GM12878 (cell line): ENCODE measurements around the gene SRPK2. TPM values are rescaled to one million over a fixed set of nuclear protein-coding genes. Genes with fewer than 3 reads are reported as not detected.

Experiments
- BHLHE40 ChIP-seq, 2 experiments: fragments of 450-650 bp in 1 of 2; IDR thresholded peaks; 2 replicates each; pipeline ENCODE4 v1.6.1; 2011 to 2017; ENCODE audit warnings: low read depth in 2 of 2, borderline replicate concordance in 1 of 2, improper control_type of control experiment in 1 of 2, low read length in 1 of 2, mild to moderate bottlenecking in 1 of 2
- DPF2 ChIP-seq: fragments of 450-650 bp; IDR thresholded peaks from 2 replicates; pipeline ENCODE4 v1.6.1; 2017; ENCODE audit warnings: mild to moderate bottlenecking
- GATAD2B ChIP-seq: fragments of 450-650 bp; conservative IDR thresholded peaks from 2 replicates; pipeline ENCODE4 v1.6.1; 2017; ENCODE audit warnings: low read depth, mild to moderate bottlenecking, moderate library complexity
- JUND ChIP-seq: IDR thresholded peaks from 2 replicates; pipeline ENCODE4 v1.6.1; 2012; ENCODE audit warnings: low read depth, mild to moderate bottlenecking, low read length, improper control_type of control experiment, moderate library complexity
- NFXL1 ChIP-seq: fragments of 450-650 bp; IDR thresholded peaks from 2 replicates; pipeline ENCODE4 v1.6.1; 2017; ENCODE audit warnings: antibody characterized with exemption, mild to moderate bottlenecking, borderline replicate concordance
- NRF1 ChIP-seq: conservative IDR thresholded peaks from 2 replicates; pipeline ENCODE4 v1.6.1; 2011; ENCODE audit warnings: mild to moderate bottlenecking, low read depth, low read length, improper control_type of control experiment
- POLR2A ChIP-seq: IDR thresholded peaks from 2 replicates; pipeline ENCODE4 v1.6.1; 2011; ENCODE audit warnings: low read depth, mild to moderate bottlenecking, low read length
- POLR2AphosphoS5 ChIP-seq: IDR thresholded peaks from 2 replicates; pipeline ENCODE4 v1.6.1; 2011; ENCODE audit warnings: mild to moderate bottlenecking, low read length, inconsistent platforms
- RELA ChIP-seq: fragments of 450-650 bp; IDR thresholded peaks from 2 replicates; pipeline ENCODE4 v1.8.0; 2014; ENCODE audit warnings: borderline replicate concordance; ENCODE audit not compliant: partially characterized antibody
- ZNF622 ChIP-seq: fragments of 450-650 bp; IDR thresholded peaks from 2 replicates; pipeline ENCODE4 v1.6.1; 2017; ENCODE audit warnings: mild to moderate bottlenecking, inconsistent platforms
- polyA plus RNA-seq, 11 experiments: library from polyadenylated mRNA; depleted of rRNA in 4 of 11; unstranded in 6 of 11; stranded (reverse) in 5 of 11; fragments of >200 nt; fragmentation: Nextera tagmentation in 4 of 11; fragmentation: Illumina TruSeq in 1 of 11; extraction: Ambion mirVana in 4 of 11; extraction: Trizol in 1 of 11; gene quantifications; 1 replicate in 1 of 11; 2 replicates in 10 of 11; pipeline versions ENCODE4 v1.2.1 to v1.2.3, GENCODE V29; 2011 to 2016; ENCODE audit warnings: inconsistent platforms in 2 of 11, missing spikeins in 2 of 11, low read depth in 1 of 11
- total RNA-seq, 4 experiments: library from RNA; depleted of rRNA in 3 of 4; stranded (reverse); fragments of >200 nt in 3 of 4; fragmentation: Illumina TruSeq in 1 of 4; extraction: Trizol in 1 of 4; gene quantifications; 2 replicates each; pipeline versions ENCODE4 v1.2.1 to v1.2.3, GENCODE V29; 2013 to 2021
- TF ChIP-seq, protein P1 (sequence below): IDR thresholded peaks from 2 replicates; pipeline ENCODE4 v1.6.1; 2012; ENCODE audit warnings: improper control_type of control experiment, low read depth, low read length; ENCODE audit not compliant: insufficient replicate concordance

The SRPK2 gene
- total and polyA plus RNA-seq, 10 of the 15 experiments (the other 5 are each of a cell fraction or from before 2014, with no cell fraction given): 13.2 to 32.8 (median 24.5) TPM

GRCh38 chr7:105388356-105389087, at the start of gene SRPK2 (continued):
- TF ChIP-seq, protein P1, sequence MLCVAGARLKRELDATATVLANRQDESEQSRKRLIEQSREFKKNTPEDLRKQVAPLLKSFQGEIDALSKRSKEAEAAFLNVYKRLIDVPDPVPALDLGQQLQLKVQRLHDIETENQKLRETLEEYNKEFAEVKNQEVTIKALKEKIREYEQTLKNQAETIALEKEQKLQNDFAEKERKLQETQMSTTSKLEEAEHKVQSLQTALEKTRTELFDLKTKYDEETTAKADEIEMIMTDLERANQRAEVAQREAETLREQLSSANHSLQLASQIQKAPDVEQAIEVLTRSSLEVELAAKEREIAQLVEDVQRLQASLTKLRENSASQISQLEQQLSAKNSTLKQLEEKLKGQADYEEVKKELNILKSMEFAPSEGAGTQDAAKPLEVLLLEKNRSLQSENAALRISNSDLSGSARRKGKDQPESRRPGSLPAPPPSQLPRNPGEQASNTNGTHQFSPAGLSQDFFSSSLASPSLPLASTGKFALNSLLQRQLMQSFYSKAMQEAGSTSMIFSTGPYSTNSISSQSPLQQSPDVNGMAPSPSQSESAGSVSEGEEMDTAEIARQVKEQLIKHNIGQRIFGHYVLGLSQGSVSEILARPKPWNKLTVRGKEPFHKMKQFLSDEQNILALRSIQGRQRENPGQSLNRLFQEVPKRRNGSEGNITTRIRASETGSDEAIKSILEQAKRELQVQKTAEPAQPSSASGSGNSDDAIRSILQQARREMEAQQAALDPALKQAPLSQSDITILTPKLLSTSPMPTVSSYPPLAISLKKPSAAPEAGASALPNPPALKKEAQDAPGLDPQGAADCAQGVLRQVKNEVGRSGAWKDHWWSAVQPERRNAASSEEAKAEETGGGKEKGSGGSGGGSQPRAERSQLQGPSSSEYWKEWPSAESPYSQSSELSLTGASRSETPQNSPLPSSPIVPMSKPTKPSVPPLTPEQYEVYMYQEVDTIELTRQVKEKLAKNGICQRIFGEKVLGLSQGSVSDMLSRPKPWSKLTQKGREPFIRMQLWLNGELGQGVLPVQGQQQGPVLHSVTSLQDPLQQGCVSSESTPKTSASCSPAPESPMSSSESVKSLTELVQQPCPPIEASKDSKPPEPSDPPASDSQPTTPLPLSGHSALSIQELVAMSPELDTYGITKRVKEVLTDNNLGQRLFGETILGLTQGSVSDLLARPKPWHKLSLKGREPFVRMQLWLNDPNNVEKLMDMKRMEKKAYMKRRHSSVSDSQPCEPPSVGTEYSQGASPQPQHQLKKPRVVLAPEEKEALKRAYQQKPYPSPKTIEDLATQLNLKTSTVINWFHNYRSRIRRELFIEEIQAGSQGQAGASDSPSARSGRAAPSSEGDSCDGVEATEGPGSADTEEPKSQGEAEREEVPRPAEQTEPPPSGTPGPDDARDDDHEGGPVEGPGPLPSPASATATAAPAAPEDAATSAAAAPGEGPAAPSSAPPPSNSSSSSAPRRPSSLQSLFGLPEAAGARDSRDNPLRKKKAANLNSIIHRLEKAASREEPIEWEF: no peak
- no peak for TF ChIP-seq JUND
- peak in 1 of 2 experiments; percentile 26; a peak in 1 of 4 replicates for TF ChIP-seq BHLHE40 (IDR thresholded peaks at IDR 0.05; ENCODE audit: borderline replicate concordance in 1 of 2, low read depth in 2 of 2, low read length in 1 of 2)
- 0 out of 2 replicates have a peak, but pooled peaks have one; percentile 16 for TF ChIP-seq NFXL1
- TF ChIP-seq GATAD2B: peak; percentile 11; the same call in 1 of the 2 replicates
- TF ChIP-seq POLR2AphosphoS5: peak; percentile 39; the same call in 1 of the 2 replicates
- peak; percentile 80 for TF ChIP-seq POLR2A
- TF ChIP-seq DPF2: peak; percentile 54; the same call in 1 of the 2 replicates
- TF ChIP-seq NRF1: 0 out of 2 replicates have a peak, but pooled peaks have one; percentile 11
- no peak for TF ChIP-seq ZNF622
- TF ChIP-seq RELA: peak; percentile 19
